ENCODE results near the gene STXBP5L. TPM values are rescaled to one million over a fixed set of nuclear protein-coding genes. Genes with fewer than 3 reads are reported as not detected.
"Not testable (repeated sequence)": the region's sequence is repeated elsewhere in the genome, so short reads cannot be mapped to it uniquely, and the experiment has no call there.

STXBP5L gene
- total RNA-seq (0.33 TPM), polyA plus RNA-seq (0.02 TPM)
- long read RNA-seq, donor 1, result 0 reads
- long read RNA-seq, donor 2, partial matches to known transcripts, result 22 of 22 reads
- long read RNA-seq, donor 2, other reads (novel, unspliced or antisense), result 0 of 22 reads
- long read RNA-seq, donor 3, result 0 reads
- long read RNA-seq, donor 4, result 0 reads
- long read RNA-seq, donor 5, result 0 reads
- long read RNA-seq, donor 6, result 0 reads
- long read RNA-seq, donor 7, result 0 reads
- long read RNA-seq, donor 8, result 0 reads
- long read RNA-seq, donor 9, result 0 reads
- long read RNA-seq, donor 10, result 0 reads

DNA sequence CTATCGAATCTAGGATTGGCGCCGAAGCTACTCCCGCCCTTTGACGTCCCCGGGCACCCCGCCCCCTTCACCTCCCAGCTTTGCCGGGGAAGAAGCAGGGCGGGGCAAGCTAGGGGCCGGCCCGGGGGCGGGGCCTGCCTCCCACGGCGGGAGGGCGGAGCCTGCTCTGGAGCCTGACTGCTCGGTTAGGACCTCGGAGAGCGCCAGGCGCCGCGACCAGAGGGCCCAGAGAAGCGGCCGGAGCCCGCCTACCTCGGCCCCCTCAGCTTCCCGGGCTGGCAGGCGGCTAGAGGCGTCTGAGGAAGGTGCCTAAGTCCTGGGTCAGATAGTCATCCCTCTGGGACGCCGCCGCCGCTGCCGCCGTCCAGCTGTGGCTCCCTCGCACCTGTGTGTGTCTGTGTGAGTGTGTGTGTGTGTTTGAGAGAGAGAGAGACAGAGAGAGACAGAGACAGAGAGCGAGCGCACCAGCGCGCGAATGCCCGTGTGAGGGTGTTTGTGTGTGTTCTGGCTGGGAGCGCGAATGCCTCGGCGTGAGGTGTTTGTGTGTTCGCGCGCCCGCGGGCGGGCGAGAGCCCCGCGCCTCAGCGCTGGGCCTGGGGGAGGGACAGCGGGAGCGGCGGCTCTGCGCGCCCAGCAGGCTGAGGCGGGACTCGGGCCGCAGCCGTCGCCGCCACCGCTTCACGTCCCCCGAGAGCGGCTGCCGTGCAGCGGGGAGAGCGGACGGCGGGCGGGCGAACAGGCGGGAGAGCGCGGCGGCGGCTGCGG is at the start of gene STXBP5L:
Gene STXBP5L, plus strand, starts transcription at position 176 of the 765 bp plus-strand sequence. CDS start 1,374 bp downstream, outside the sequence.
- H3K9me3 ChIP-seq (ENCODE audit: control insufficient read depth in 2 of 2, insufficient read depth in 1 of 2, low read length in 1 of 2), result peaks cover 0 to 2% of the 10 kb centered on the region in 2 donors
- DNase-seq (ENCODE audit: low read depth in 6 of 9, low spot score in 9 of 9), result peak in 8 of 9 donors; percentile 50 to 86 (median 70)
- WGBS, result 2% methylated on average over 83 of the region's 83 CpGs
- no peaks in the 10 kb centered on the region for H3K36me3 ChIP-seq (ENCODE audit: control insufficient read depth in 2 of 2, insufficient read depth in 2 of 2, low read length in 1 of 2)
- H3K4me3 ChIP-seq (ENCODE audit: low read length in 2 of 2), result peak within 1 kb of the TSS; percentile 38
- no peak within 1 kb of the TSS for H3K27ac ChIP-seq (ENCODE audit: low read depth in 1 of 2, low read length in 1 of 2)
- peaks cover 19 to 22% of the 10 kb centered on the region in 2 donors for H3K27me3 ChIP-seq (ENCODE audit: control insufficient read depth in 2 of 2, insufficient read depth in 1 of 2, low read length in 1 of 2)
- peaks cover 9 to 14% of the 10 kb centered on the region in 2 donors for H3K4me1 ChIP-seq (ENCODE audit: control insufficient read depth in 2 of 2, insufficient read depth in 2 of 2, low read length in 2 of 2)

DNA sequence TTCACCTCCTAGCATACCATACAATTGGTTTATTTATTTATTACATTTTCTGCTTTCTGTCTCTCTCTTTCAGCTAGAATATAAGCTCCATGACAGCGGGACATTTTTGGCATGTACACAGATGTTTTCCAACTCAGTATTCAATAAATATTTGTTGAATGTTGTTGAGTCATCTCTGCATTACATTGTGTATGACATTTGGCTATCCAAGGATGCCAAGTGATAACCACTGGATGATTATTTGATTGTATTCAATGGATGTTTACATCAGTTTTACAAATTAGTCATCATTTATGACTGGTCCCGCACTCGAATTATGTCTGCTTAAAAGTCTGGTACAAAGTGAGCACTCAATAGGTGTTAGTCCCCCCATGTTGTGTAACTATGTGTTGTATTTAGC is 49.5 kb upstream of the STXBP5L start:
- H3K4me3 ChIP-seq (ENCODE audit: low read length in 2 of 2), result no peak overlapping the region
- H3K27ac ChIP-seq (ENCODE audit: low read depth in 1 of 2, low read length in 1 of 2), result no peak overlapping the region
- H3K27me3 ChIP-seq (ENCODE audit: control insufficient read depth in 2 of 2, insufficient read depth in 1 of 2, low read length in 1 of 2), result no peaks in the 10 kb centered on the region
- 98% methylated on average over 3 of the region's 3 CpGs for WGBS
- no peak for DNase-seq (ENCODE audit: low read depth in 6 of 9, low spot score in 9 of 9)
- H3K9me3 ChIP-seq (ENCODE audit: control insufficient read depth in 2 of 2, insufficient read depth in 1 of 2, low read length in 1 of 2), result no peaks in the 10 kb centered on the region
- no peaks in the 10 kb centered on the region for H3K4me1 ChIP-seq (ENCODE audit: control insufficient read depth in 2 of 2, insufficient read depth in 2 of 2, low read length in 2 of 2)
- no peaks in the 10 kb centered on the region for H3K36me3 ChIP-seq (ENCODE audit: control insufficient read depth in 2 of 2, insufficient read depth in 2 of 2, low read length in 1 of 2)

DNA sequence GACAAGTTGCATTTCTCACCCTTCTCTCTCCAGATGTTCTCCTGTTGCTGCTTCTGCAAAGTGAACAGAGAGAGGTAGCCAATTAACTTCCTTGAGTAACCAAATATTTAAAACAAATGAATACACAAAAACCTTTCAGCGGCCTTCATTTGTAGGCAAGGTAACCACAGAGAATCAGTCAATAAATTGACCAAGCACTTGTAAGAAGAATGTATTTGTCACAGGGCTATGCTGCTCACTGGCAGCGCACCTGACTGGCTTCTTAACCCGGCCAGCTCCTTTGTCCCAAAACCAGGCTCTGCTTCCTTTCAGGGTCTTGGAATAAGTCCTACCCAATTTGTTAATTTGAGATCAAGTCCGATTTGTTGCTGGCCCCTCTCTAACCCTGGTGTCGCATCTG is 43.5 kb upstream of the STXBP5L start:
- WGBS, result 94% methylated on average over 5 of the region's 5 CpGs
- DNase-seq (ENCODE audit: low read depth in 6 of 9, low spot score in 9 of 9), result no peak
- Histone ChIP-seq H3K36me3 (ENCODE audit: control insufficient read depth in 2 of 2, insufficient read depth in 2 of 2, low read length in 1 of 2) (no peaks in the 10 kb centered on the region), H3K4me1 (ENCODE audit: control insufficient read depth in 2 of 2, insufficient read depth in 2 of 2, low read length in 2 of 2) (no peaks in the 10 kb centered on the region), H3K27me3 (ENCODE audit: control insufficient read depth in 2 of 2, insufficient read depth in 1 of 2, low read length in 1 of 2) (no peaks in the 10 kb centered on the region), H3K4me3 (ENCODE audit: low read length in 2 of 2) (no peak overlapping the region), H3K9me3 (ENCODE audit: control insufficient read depth in 2 of 2, insufficient read depth in 1 of 2, low read length in 1 of 2) (peaks cover 0 to 4% of the 10 kb centered on the region in 2 donors), H3K27ac (ENCODE audit: low read depth in 1 of 2, low read length in 1 of 2) (no peak overlapping the region)

DNA sequence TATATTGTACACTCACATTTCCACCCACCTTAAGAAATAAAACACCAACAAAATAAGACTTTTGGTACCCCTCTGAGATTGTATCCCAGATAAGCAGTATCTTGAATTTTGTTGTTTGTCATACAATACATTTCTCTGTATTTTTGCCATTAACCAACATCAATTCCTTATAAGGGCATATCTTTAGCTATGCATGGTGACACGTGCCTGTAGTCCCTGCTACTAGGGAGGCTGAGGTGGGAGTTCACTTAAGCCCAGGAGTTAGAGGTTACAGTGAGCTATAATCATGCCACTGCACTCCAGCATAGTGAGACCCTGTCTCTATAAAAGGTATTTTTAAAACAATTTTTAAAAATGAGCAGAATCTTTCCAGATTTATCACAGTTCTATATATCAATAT is 32.5 kb upstream of the STXBP5L start:
- Histone ChIP-seq H3K9me3 (ENCODE audit: control insufficient read depth in 2 of 2, insufficient read depth in 1 of 2, low read length in 1 of 2) (no peaks in the 10 kb centered on the region), H3K27me3 (ENCODE audit: control insufficient read depth in 2 of 2, insufficient read depth in 1 of 2, low read length in 1 of 2) (no peaks in the 10 kb centered on the region), H3K4me1 (ENCODE audit: control insufficient read depth in 2 of 2, insufficient read depth in 2 of 2, low read length in 2 of 2) (no peaks in the 10 kb centered on the region), H3K36me3 (ENCODE audit: control insufficient read depth in 2 of 2, insufficient read depth in 2 of 2, low read length in 1 of 2) (no peaks in the 10 kb centered on the region), H3K27ac (ENCODE audit: low read depth in 1 of 2, low read length in 1 of 2) (no peak overlapping the region), H3K4me3 (ENCODE audit: low read length in 2 of 2) (no peak overlapping the region)
- no peak for DNase-seq (ENCODE audit: low read depth in 6 of 9, low spot score in 9 of 9)
- 79% methylated on average over 1 of the region's 1 CpG for WGBS

DNA sequence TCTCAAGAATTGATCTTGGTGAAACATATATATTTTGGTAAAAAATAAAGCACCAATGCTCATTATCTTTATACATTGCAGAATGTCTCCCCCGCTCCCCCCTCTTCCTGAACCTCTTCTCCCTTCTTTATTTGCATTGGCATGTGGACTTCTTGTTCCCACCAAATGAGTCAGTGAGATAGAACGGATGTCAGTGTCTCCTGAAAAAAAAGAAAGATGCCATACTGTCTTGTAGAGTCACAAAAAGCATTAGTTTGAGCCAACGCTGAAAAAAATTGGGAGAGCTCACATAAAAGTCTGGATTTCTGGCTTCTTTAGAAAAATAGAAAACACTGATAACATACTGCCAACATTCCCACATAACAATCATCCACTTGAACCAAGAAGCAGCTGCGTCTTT is 32.0 kb upstream of the STXBP5L start:
- no peaks in the 10 kb centered on the region for H3K9me3 ChIP-seq (ENCODE audit: control insufficient read depth in 2 of 2, insufficient read depth in 1 of 2, low read length in 1 of 2)
- 84% methylated on average over 4 of the region's 4 CpGs for WGBS
- no peak overlapping the region for H3K27ac ChIP-seq (ENCODE audit: low read depth in 1 of 2, low read length in 1 of 2)
- no peak overlapping the region for H3K4me3 ChIP-seq (ENCODE audit: low read length in 2 of 2)
- no peak for DNase-seq (ENCODE audit: low read depth in 6 of 9, low spot score in 9 of 9)
- H3K36me3 ChIP-seq (ENCODE audit: control insufficient read depth in 2 of 2, insufficient read depth in 2 of 2, low read length in 1 of 2), result no peaks in the 10 kb centered on the region
- no peaks in the 10 kb centered on the region for H3K4me1 ChIP-seq (ENCODE audit: control insufficient read depth in 2 of 2, insufficient read depth in 2 of 2, low read length in 2 of 2)
- no peaks in the 10 kb centered on the region for H3K27me3 ChIP-seq (ENCODE audit: control insufficient read depth in 2 of 2, insufficient read depth in 1 of 2, low read length in 1 of 2)

DNA sequence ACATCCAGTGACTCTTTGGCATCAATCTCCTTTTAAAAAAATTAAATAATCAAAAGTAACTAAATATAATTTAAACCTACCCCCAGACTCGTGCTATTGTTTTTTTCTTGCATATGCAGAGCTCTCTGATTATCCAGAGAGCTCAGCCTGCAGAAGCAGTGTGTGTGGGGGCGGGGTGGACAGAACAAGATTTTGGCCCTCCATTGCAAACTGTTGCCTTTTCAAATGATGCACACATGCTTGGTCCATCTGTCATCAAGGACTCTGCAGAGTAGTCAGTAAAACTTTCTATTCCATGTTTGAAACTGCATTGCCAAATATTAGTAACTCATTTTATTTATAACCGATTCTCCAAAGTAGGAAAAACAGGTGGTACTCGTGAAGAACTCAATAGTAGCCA is 28.6 kb upstream of the STXBP5L start:
- Histone ChIP-seq H3K36me3 (ENCODE audit: control insufficient read depth in 2 of 2, insufficient read depth in 2 of 2, low read length in 1 of 2) (no peaks in the 10 kb centered on the region), H3K4me3 (ENCODE audit: low read length in 2 of 2) (no peak overlapping the region), H3K4me1 (ENCODE audit: control insufficient read depth in 2 of 2, insufficient read depth in 2 of 2, low read length in 2 of 2) (no peaks in the 10 kb centered on the region), H3K27ac (ENCODE audit: low read depth in 1 of 2, low read length in 1 of 2) (no peak overlapping the region), H3K27me3 (ENCODE audit: control insufficient read depth in 2 of 2, insufficient read depth in 1 of 2, low read length in 1 of 2) (no peaks in the 10 kb centered on the region), H3K9me3 (ENCODE audit: control insufficient read depth in 2 of 2, insufficient read depth in 1 of 2, low read length in 1 of 2) (no peaks in the 10 kb centered on the region)
- DNase-seq (ENCODE audit: low read depth in 6 of 9, low spot score in 9 of 9), result no peak
- 84% methylated on average over 4 of the region's 4 CpGs for WGBS

DNA sequence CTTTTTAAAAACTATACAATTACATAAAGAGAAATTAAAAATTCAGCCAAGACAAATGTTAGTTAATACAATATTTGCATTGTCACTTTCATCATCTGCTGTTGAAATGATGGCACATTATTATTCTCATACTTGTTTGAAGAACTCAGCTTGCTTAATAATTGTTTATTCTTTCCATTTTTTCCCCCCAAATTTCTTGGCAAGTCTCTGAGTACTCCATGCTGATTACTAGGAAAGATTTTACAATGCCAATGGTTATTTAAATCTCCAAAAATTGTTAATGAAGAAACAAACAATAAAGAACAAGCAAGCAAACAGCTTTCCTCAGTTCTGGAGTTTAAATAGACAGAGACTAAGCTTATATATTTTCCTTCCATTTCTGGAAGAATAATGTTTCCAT is 15.1 kb upstream of the STXBP5L start:
- no peak overlapping the region for H3K4me3 ChIP-seq (ENCODE audit: low read length in 2 of 2)
- no peaks in the 10 kb centered on the region for H3K27me3 ChIP-seq (ENCODE audit: control insufficient read depth in 2 of 2, insufficient read depth in 1 of 2, low read length in 1 of 2)
- H3K36me3 ChIP-seq (ENCODE audit: control insufficient read depth in 2 of 2, insufficient read depth in 2 of 2, low read length in 1 of 2), result no peaks in the 10 kb centered on the region
- no peaks in the 10 kb centered on the region for H3K9me3 ChIP-seq (ENCODE audit: control insufficient read depth in 2 of 2, insufficient read depth in 1 of 2, low read length in 1 of 2)
- DNase-seq (ENCODE audit: low read depth in 6 of 9, low spot score in 9 of 9), result no peak
- H3K4me1 ChIP-seq (ENCODE audit: control insufficient read depth in 2 of 2, insufficient read depth in 2 of 2, low read length in 2 of 2), result no peaks in the 10 kb centered on the region
- no peak overlapping the region for H3K27ac ChIP-seq (ENCODE audit: low read depth in 1 of 2, low read length in 1 of 2)

DNA sequence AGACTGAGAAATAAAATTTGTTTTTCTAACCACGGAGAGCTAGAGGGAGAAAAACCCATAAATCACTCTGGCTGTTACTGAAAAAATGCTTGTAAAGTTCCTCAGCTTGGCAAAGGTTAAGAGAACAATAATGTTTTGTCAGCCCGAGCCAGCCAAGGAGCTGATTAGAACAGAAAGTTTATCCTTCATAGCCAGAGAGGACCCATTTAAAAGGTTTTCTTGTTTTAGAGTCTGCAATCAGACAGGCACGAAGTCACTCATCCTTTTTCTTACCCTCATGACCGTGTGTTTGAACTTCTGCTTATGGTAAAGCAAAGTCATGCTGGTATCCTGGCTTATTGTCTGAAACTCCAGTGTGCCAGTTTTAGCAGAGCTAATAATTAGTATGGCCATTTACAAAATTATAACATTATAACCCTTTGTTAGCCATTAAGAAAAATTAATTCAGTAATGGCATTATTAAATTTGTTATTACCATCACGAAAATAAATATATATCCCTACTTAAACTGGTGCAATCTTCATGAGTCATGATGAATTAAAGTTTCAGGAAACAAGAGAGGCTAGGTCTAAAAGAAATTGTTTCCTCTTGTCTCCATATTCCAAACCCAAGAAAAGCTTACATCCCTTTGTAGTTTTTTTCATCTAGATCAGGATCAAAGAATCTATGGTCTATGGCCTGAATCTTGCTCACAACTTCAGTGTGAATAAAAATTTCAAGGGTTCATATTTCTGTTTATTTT is 13.5 kb upstream of the STXBP5L start:
- 3% methylated on average over 5 of the region's 5 CpGs for WGBS
- H3K27ac ChIP-seq (ENCODE audit: low read depth in 1 of 2, low read length in 1 of 2), result no peak overlapping the region

DNA sequence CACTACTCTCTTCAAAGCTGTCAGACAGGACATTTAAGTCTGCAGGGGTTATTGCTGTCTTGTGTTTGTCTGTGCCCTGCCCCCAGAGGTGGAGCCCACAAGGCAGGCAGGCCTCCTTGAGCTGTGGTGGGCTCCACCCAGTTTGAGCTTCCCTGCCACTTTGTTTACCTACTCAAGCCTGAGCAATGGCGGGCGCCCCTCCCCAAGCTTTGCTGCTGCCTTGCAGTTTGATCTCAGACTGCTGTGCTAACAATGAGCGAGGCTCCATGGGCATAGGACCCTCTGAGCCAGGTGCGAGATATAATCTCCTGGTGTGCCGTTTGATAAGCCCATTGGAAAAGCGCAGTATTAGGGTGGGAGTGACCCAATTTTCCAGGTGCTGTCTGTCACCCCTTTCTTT is 6.3 kb upstream of the STXBP5L start:
- not testable (repeated sequence) for H3K27me3 ChIP-seq (ENCODE audit: control insufficient read depth in 2 of 2, insufficient read depth in 1 of 2, low read length in 1 of 2); H3K27ac ChIP-seq (ENCODE audit: low read depth in 1 of 2, low read length in 1 of 2); DNase-seq (ENCODE audit: low read depth in 6 of 9, low spot score in 9 of 9); H3K9me3 ChIP-seq (ENCODE audit: control insufficient read depth in 2 of 2, insufficient read depth in 1 of 2, low read length in 1 of 2); H3K4me3 ChIP-seq (ENCODE audit: low read length in 2 of 2); H3K36me3 ChIP-seq (ENCODE audit: control insufficient read depth in 2 of 2, insufficient read depth in 2 of 2, low read length in 1 of 2); H3K4me1 ChIP-seq (ENCODE audit: control insufficient read depth in 2 of 2, insufficient read depth in 2 of 2, low read length in 2 of 2)
- WGBS, result 98% methylated on average over 6 of the region's 6 CpGs

More for the DNA sequence above, 13.5 kb upstream of the STXBP5L start:
- Histone ChIP-seq H3K9me3 (ENCODE audit: control insufficient read depth in 2 of 2, insufficient read depth in 1 of 2, low read length in 1 of 2) (no peaks in the 10 kb centered on the region), H3K36me3 (ENCODE audit: control insufficient read depth in 2 of 2, insufficient read depth in 2 of 2, low read length in 1 of 2) (no peaks in the 10 kb centered on the region), H3K4me3 (ENCODE audit: low read length in 2 of 2) (no peak overlapping the region), H3K4me1 (ENCODE audit: control insufficient read depth in 2 of 2, insufficient read depth in 2 of 2, low read length in 2 of 2) (no peaks in the 10 kb centered on the region), H3K27me3 (ENCODE audit: control insufficient read depth in 2 of 2, insufficient read depth in 1 of 2, low read length in 1 of 2) (no peaks in the 10 kb centered on the region)
- DNase-seq (ENCODE audit: low read depth in 6 of 9, low spot score in 9 of 9), result no peak
